ENCODE results near the gene SFMBT1. TPM values are rescaled to one million over a fixed set of nuclear protein-coding genes. Genes with fewer than 3 reads are reported as not detected.

SFMBT1 gene
- total and polyA plus RNA-seq, 2 experiments from 2014 or later = 5.3 to 24.0 TPM

DNA sequence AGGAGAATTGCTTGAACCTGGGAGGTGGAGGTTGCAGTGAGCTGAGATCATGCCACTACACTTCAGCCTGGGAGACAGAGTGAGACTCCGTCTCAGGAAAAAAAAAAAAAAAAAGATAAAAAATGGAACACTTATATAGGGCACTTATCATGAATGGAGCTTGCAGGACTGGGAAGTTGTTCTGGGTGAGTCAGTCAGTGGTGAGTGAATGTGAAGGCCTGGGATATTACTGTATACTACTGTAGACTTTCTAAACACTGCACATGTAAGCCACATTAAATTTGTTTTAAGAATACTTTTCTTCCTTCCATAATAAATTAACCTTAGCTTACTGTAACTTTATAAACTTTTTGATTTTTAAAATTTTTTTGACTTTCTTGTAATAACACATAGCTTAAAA, 59.8 kb downstream of the SFMBT1 start (continued):
- TF ChIP-seq, protein P1, sequence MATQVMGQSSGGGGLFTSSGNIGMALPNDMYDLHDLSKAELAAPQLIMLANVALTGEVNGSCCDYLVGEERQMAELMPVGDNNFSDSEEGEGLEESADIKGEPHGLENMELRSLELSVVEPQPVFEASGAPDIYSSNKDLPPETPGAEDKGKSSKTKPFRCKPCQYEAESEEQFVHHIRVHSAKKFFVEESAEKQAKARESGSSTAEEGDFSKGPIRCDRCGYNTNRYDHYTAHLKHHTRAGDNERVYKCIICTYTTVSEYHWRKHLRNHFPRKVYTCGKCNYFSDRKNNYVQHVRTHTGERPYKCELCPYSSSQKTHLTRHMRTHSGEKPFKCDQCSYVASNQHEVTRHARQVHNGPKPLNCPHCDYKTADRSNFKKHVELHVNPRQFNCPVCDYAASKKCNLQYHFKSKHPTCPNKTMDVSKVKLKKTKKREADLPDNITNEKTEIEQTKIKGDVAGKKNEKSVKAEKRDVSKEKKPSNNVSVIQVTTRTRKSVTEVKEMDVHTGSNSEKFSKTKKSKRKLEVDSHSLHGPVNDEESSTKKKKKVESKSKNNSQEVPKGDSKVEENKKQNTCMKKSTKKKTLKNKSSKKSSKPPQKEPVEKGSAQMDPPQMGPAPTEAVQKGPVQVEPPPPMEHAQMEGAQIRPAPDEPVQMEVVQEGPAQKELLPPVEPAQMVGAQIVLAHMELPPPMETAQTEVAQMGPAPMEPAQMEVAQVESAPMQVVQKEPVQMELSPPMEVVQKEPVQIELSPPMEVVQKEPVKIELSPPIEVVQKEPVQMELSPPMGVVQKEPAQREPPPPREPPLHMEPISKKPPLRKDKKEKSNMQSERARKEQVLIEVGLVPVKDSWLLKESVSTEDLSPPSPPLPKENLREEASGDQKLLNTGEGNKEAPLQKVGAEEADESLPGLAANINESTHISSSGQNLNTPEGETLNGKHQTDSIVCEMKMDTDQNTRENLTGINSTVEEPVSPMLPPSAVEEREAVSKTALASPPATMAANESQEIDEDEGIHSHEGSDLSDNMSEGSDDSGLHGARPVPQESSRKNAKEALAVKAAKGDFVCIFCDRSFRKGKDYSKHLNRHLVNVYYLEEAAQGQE (IDR thresholded peaks at IDR 0.05; ENCODE audit: unreplicated experiment) = no peak
- TF ChIP-seq, protein P2, sequence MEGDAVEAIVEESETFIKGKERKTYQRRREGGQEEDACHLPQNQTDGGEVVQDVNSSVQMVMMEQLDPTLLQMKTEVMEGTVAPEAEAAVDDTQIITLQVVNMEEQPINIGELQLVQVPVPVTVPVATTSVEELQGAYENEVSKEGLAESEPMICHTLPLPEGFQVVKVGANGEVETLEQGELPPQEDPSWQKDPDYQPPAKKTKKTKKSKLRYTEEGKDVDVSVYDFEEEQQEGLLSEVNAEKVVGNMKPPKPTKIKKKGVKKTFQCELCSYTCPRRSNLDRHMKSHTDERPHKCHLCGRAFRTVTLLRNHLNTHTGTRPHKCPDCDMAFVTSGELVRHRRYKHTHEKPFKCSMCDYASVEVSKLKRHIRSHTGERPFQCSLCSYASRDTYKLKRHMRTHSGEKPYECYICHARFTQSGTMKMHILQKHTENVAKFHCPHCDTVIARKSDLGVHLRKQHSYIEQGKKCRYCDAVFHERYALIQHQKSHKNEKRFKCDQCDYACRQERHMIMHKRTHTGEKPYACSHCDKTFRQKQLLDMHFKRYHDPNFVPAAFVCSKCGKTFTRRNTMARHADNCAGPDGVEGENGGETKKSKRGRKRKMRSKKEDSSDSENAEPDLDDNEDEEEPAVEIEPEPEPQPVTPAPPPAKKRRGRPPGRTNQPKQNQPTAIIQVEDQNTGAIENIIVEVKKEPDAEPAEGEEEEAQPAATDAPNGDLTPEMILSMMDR (conservative IDR thresholded peaks at IDR 0.05; ENCODE audit: low read depth in 2 of 2) = no peak

DNA sequence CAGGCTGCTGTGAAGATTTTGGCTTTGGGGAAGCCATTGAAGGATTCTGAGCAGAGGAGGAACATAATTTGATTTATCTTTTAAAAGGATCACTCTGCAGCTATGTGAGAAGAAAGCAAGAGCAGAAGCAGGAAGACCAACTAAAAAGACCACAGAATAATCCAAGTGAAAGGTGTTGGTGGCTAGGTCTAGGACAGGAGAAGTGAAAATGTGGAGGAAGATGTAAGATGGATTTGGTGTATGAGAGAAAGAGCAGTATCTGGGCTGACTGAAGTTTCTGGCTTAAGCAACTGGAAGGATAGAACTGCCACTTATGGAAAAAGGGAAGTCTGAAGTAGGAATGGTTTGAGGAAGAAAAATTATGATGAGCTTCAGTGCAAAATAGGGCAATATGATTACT, 62.0 kb downstream of the SFMBT1 start:
- H3K36me3 ChIP-seq (ENCODE audit: insufficient read depth) = no peaks in the 10 kb centered on the region
- no peaks in the 10 kb centered on the region for H3K27me3 ChIP-seq (ENCODE audit: insufficient read depth)
- TF ChIP-seq ZNF331 (CRISPR knock-in tag; IDR thresholded peaks at IDR 0.05; ENCODE audit: low read depth) (no peak), POLR2AphosphoS5 (IDR thresholded peaks at IDR 0.05; ENCODE audit: low read depth) (no peak), EZH2phosphoT487 (IDR thresholded peaks at IDR 0.05; ENCODE audit: unreplicated experiment) (no peak), NANOG (IDR thresholded peaks at IDR 0.05; ENCODE audit: borderline replicate concordance) (no peak)
- TF ChIP-seq, protein P3, sequence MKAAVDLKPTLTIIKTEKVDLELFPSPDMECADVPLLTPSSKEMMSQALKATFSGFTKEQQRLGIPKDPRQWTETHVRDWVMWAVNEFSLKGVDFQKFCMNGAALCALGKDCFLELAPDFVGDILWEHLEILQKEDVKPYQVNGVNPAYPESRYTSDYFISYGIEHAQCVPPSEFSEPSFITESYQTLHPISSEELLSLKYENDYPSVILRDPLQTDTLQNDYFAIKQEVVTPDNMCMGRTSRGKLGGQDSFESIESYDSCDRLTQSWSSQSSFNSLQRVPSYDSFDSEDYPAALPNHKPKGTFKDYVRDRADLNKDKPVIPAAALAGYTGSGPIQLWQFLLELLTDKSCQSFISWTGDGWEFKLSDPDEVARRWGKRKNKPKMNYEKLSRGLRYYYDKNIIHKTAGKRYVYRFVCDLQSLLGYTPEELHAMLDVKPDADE (IDR thresholded peaks at IDR 0.05) = no peak
- TF ChIP-seq, protein P4, sequence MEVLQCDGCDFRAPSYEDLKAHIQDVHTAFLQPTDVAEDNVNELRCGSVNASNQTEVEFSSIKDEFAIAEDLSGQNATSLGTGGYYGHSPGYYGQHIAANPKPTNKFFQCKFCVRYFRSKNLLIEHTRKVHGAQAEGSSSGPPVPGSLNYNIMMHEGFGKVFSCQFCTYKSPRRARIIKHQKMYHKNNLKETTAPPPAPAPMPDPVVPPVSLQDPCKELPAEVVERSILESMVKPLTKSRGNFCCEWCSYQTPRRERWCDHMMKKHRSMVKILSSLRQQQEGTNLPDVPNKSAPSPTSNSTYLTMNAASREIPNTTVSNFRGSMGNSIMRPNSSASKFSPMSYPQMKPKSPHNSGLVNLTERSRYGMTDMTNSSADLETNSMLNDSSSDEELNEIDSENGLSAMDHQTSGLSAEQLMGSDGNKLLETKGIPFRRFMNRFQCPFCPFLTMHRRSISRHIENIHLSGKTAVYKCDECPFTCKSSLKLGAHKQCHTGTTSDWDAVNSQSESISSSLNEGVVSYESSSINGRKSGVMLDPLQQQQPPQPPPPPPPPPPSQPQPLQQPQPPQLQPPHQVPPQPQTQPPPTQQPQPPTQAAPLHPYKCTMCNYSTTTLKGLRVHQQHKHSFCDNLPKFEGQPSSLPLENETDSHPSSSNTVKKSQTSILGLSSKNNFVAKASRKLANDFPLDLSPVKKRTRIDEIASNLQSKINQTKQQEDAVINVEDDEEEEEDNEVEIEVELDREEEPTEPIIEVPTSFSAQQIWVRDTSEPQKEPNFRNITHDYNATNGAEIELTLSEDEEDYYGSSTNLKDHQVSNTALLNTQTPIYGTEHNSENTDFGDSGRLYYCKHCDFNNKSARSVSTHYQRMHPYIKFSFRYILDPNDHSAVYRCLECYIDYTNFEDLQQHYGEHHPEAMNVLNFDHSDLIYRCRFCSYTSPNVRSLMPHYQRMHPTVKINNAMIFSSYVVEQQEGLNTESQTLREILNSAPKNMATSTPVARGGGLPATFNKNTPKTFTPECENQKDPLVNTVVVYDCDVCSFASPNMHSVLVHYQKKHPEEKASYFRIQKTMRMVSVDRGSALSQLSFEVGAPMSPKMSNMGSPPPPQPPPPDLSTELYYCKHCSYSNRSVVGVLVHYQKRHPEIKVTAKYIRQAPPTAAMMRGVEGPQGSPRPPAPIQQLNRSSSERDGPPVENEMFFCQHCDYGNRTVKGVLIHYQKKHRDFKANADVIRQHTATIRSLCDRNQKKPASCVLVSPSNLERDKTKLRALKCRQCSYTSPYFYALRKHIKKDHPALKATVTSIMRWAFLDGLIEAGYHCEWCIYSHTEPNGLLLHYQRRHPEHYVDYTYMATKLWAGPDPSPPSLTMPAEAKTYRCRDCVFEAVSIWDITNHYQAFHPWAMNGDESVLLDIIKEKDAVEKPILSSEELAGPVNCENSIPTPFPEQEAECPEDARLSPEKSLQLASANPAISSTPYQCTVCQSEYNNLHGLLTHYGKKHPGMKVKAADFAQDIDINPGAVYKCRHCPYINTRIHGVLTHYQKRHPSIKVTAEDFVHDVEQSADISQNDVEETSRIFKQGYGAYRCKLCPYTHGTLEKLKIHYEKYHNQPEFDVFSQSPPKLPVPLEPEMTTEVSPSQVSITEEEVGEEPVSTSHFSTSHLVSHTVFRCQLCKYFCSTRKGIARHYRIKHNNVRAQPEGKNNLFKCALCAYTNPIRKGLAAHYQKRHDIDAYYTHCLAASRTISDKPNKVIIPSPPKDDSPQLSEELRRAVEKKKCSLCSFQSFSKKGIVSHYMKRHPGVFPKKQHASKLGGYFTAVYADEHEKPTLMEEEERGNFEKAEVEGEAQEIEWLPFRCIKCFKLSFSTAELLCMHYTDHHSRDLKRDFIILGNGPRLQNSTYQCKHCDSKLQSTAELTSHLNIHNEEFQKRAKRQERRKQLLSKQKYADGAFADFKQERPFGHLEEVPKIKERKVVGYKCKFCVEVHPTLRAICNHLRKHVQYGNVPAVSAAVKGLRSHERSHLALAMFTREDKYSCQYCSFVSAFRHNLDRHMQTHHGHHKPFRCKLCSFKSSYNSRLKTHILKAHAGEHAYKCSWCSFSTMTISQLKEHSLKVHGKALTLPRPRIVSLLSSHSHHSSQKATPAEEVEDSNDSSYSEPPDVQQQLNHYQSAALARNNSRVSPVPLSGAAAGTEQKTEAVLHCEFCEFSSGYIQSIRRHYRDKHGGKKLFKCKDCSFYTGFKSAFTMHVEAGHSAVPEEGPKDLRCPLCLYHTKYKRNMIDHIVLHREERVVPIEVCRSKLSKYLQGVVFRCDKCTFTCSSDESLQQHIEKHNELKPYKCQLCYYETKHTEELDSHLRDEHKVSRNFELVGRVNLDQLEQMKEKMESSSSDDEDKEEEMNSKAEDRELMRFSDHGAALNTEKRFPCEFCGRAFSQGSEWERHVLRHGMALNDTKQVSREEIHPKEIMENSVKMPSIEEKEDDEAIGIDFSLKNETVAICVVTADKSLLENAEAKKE (CRISPR knock-in tag; IDR thresholded peaks at IDR 0.05) = no peak
- TF ChIP-seq, protein P1 (IDR thresholded peaks at IDR 0.05; ENCODE audit: unreplicated experiment) = no peak

More for the DNA sequence above, 62.0 kb downstream of the SFMBT1 start:
- Histone ChIP-seq H3K27ac (ENCODE audit: low read depth) (no peak overlapping the region), H3F3A (replicated peaks; ENCODE audit: low read depth) (no peaks in the 10 kb centered on the region), H3K4me2 (no peak overlapping the region), H3K4me1 (ENCODE audit: insufficient read depth) (no peaks in the 10 kb centered on the region), H3K9me2 (ENCODE audit: insufficient read depth) (no peaks in the 10 kb centered on the region), H2AFZ (no peak overlapping the region), H3K4me3 (no peak overlapping the region), H4K20me1 (replicated peaks; ENCODE audit: insufficient read depth) (no peaks in the 10 kb centered on the region), H3K79me2 (replicated peaks; ENCODE audit: insufficient read depth) (no peaks in the 10 kb centered on the region)
- ATAC-seq = no peak
- H3K4me3 Mint-ChIP-seq = no peak overlapping the region
- H3K27me3 Mint-ChIP-seq (ENCODE audit: insufficient read depth, low read depth, poor library complexity) = peaks cover 1% of the 10 kb centered on the region
- H3K27ac Mint-ChIP-seq = peak overlapping the region; percentile 8; the same call in 1 of the 2 replicates
- H3K4me1 Mint-ChIP-seq = peaks cover 13% of the 10 kb centered on the region
- H3K9me3 Mint-ChIP-seq = no peaks in the 10 kb centered on the region; the same call in 2 of the 3 replicates
- DNase-seq (ENCODE audit: low spot score) = no peak
- H3K36me3 Mint-ChIP-seq (ENCODE audit: low read depth) = no peaks in the 10 kb centered on the region

Measured in GM23338 (cell line).